Limb (tissue), 2 donors: ENCODE data around the gene TMEM208.

ENCODE experiments used
- DNase-seq, 2 donors: peaks; one replicate each; pipeline ENCODE4 v3.0.0-alpha.2; 2016; ENCODE audit errors: extremely low spot score in 2 of 2

Gene TMEM208

GRCh38 chr16:67208154-67208896 is 18.6 kb upstream of the TMEM208 start:
- DNase-seq: no peak

GRCh38 chr16:67209565-67209964 is 17.4 kb upstream of the TMEM208 start:
- no peak for DNase-seq

- no peak for DNase-seq
Measured at GRCh38 chr16:67210069-67210937, 16.6 kb upstream of the TMEM208 start.

DNA sequence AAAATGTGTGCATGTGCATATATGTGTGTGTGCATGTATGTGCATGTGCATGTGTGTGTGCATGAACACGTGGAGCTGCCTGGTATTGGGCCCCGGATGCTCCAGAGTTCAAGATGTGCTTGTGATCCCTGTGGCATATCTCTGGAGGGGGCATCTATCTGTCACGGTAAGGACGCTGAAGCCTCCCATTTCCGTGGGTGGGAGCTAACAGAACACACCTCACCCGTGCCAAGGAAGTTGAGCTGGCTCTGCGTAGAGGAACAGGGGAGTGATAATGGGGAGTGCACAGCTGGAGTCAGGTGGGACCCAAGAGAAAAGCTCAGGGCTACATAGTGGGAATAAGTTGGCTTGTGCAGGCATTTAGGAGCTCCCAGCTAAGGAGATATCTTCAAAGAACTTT is 15.3 kb upstream of the TMEM208 start:
- no peak for DNase-seq

- DNase-seq: no peak
Measured at GRCh38 chr16:67212766-67213165, 14.2 kb upstream of the TMEM208 start.

GRCh38 chr16:67213197-67214019 is 13.5 kb upstream of the TMEM208 start:
- no peak for DNase-seq

DNA sequence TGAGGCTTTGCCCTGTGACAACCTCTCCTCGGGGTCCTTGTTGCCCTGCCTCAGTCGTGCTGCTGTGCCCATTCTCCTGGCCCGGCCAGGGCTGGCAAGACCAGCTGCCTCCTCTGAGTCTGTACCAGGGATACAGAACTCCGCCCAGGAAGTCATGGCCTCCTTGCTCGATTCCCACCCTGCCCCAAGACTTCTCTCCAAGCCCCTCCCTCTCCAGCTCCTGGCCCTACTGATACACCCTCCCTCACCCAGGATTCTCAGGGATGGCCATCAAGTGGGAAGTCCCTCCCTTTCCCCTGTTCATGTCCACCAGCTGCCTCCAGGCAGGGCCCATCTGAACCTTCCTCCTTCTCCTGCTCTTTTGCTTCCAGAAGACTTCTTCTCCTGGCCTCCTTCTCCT is 11.2 kb upstream of the TMEM208 start:
- no peak for DNase-seq

DNA sequence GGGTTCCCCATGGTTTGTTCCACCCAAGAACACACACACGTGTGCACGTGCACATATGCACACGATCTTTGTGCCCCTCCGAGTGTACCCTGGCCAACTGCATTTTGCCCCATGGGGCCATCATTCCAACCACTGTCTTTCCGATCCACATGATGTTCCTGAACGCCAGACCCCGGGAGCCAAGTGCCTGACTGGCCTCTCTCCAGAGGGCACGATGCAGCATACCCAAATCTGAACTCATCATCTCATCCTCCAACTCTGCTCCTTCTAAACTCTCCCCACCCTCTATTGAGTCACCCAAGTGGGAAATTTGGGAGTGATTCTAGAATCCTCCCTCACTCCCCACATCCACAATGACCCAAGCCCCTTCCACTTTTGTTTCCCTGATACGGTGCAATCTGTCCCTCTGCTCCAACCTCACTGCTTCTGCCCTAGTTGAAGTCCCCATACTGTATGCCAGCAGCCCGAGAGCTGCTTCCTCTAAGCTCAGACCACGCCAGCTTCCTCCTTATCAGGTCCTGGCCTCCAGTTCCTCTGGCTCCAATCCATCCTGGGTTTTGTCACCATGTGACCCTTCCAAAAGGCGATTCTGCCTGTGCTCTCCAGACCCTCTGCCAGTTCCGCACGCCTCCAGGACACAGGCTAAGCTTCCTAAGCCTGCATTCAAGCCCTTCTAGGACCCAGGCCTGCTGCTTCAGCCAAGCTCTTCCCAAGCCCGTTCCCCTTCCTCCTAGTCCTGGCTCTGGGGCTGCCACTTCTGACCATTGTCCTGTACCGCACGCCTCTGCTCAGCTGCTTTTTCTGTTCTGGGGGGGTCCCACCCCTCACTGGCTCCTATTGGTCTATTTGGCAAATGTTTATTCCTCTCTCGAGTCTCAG is 10.1 kb upstream of the TMEM208 start:
- DNase-seq: no peak

DNA sequence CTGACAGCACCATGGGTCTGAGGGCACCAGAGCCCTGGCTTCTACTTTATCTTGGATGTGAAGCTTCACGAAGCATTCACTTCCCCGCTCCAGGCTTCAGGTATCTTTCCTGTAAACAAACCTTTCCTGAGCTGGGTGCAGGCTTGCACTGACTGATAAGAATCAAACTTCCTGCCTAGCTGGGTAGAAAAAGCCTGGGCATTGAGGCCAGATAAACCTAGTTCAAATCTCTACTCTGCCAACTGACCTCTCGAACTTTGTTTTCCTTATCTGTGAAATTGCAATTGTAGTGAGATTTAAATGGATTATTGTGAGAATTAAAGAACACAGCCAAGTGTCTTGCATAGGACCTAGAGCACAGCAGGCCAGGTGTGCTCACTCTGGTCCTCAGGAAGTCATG is 2.9 kb upstream of the TMEM208 start:
- no peak for DNase-seq

DNA sequence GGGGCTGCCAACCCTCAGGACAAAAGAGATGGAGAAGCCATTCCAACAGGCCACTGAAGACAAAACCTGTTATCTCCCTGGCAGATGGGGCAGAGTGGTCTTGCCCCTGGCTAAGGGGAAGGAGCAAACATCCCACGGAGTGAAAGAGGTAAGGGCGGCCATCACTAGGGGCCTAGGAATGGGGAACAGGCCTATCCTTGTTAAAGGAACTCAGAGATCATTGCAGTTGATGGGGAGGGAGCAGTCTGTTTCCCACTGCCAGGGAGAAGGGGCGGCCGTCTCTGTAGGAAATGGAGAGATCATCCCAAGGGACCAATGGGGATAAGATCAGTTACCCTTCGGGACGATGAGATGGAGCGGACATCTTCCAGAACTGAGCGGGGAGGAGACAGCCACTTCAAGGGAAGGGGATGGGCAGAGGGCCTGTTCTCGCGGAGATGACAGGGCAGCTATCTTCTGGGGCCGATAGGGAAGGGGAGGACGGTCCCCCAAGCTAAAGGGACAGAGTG is 581 bp upstream of the TMEM208 start:
- no peak for DNase-seq

DNA sequence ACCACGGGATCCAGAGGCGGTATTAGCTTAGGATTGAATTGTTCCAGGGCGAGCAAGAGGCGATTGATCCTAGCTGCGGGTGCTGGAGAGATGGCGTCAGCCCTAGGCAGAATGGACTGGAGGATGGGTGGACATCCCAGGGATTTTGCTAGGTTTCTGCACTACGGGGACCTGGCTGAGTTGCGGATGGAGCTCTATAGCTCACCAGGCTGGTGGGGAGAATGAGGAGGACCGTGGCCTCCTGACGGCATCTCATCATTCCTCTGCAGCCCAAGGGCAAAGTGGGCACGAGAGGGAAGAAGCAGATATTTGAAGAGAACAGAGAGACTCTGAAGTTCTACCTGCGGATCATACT is 614 bp downstream of the TMEM208 start:
- DNase-seq: no peak

DNA sequence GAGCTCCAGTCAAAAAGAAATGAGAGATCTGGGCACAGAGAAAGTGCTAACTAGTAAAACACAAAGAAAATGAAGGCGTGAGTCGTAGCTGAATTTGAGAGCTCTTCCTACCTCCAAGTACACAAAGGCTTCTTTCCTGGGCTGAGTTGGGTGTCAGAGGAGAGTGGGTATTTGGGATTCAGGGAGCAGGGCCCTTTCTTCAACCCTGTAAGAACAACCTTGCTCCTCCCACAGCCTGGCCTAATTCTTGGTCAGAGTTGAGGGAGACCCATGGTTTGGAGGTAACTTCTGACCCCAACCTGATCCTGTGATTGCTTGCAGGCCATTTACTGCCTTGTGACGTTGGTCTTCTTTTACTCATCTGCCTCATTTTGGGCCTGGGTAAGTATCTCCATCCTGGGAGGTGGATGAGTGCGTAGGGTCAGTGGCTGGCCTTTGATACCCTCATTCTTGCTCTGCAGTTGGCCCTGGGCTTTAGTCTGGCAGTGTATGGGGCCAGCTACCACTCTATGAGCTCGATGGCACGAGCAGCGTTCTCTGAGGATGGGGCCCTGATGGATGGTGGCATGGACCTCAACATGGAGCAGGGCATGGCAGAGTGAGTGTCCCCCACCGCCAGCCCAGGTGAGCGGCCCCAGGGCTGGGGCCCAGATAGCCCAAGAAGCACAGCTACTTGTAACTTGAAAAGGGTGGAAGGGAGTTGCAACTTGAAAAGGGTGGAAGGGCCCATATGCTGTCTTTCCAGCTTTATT is 1.3 kb downstream of the TMEM208 start:
- DNase-seq: no peak

DNA sequence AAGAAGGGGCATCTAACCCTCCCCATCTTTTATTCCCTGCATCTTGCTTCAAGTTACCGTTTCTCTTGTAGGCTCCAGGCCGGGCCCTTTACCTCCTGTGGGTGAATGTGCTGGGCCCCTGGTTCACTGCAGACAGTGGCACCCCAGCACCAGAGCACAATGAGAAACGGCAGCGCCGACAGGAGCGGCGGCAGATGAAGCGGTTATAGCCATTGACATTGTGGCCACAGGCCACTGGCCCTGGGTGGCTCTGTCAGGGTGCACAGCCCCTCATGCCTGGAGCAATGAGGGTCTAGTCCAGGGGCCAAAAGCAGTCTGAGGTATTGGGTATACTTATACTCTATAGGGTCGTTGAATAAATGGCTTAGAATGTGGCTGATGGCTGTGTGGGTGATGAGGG is 2.0 kb downstream of the TMEM208 start:
- DNase-seq: no peak

DNA sequence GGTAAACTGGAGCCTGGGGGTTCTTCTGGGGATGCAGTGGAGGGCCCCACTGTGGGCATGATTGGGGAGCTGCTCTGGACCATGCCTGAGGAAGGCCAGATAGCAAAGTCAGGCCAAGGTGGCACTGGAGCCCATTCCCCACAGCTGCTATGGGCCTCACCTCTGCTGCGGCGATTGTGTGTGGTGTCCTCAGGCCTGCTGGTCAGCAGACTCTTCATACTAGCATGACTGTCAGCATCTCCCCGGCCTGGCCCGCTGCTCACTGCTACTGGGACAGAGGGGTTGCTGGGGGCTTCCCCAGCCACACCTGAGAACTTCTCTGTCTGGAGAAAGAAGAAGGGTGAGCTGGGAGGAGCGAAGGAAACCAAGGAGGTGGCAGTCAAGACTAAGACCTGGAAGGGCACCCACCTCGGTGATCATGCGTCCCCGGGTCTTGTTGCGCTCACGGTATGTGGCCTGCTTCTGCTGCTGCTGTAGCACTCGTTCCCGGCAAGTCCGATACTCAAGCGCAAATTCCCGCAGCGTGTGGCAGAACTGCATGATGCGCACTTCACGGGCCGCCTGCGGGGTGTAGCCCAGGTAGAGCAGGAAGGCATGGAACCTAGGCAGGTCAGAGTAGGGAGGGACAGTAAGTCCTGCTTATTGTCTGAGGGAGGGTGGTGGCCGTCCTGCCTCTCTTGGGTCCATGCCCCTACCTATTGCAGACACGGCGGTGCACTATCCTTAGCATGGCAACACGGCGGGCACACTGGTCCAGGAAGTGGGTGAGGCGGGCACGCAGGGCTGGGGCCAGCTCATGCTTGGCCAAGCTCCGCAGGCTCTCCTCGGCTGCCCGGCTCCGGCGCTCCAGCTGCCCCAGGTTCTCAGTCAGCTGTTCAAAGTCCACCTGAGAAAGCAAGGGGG is 3.2 kb downstream of the TMEM208 start:
- no peak for DNase-seq

DNA sequence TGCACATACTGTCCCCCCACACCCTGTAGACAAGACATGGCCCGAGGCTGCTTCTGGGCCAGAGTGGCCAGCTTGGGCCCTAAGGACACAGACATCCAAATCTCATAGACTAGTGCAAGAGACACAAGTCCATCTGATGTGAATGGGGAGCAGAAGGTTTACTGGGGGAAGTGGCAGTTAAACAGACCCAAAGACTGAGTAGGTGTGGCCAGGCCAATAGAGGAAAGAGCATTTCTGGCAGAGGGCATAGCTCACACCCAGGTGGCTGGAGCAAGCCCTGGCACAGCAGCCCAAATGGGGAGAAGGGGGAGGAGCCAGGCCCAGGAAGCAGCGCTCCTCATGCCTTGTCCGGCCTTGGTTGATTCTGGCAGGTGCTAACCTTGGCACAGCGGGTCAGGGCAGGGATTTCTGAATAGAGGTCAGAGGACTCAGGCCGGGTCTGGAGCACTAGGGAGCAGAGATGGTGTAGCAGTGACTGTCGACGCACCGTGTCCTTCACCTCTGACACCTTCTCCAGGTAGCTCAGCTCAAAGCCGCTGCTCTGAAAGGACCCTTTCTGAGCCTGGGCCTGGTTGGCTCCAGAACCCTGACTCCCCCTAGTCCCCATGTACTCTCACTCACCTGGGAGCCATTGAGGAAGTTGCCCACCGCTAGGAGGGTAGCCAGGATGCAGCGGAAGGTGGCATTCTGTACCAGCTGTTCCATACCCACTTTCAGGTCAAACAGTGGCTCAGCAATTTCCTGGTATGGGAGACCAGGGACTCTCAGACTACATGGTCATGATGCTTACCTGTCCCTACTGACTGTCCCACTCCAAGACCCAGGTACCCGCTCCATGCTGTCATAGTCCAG is 4.1 kb downstream of the TMEM208 start:
- no peak for DNase-seq

GRCh38 chr16:67233596-67233995 is 6.7 kb downstream of the TMEM208 start:
- no peak for DNase-seq

GRCh38 chr16:67234180-67234597 is 7.3 kb downstream of the TMEM208 start:
- no peak for DNase-seq
